H1 (cell line): ENCODE measurements around the gene PDRG1.

ENCODE experiments used
- BRCA1 ChIP-seq: IDR thresholded peaks from 2 replicates; pipeline ENCODE4 v1.6.1; 2012; ENCODE audit warnings: low read depth, low read length, improper control_type of control experiment
- CBX5 ChIP-seq: fragments of 300-800, 300-1000 bp; sonication (generic); IDR thresholded peaks from 2 replicates; pipeline ENCODE4 v1.7.1; 2016; ENCODE audit warnings: antibody characterized with exemption, low read length, low read depth
- EP300 ChIP-seq, 2 experiments: IDR thresholded peaks; 1 replicate in 1 of 2; 2 replicates in 1 of 2; pipeline ENCODE4 v1.6.1; 2011 to 2012; ENCODE audit warnings: low read depth in 2 of 2, low read length in 2 of 2, mild to moderate bottlenecking in 2 of 2, borderline replicate concordance in 1 of 2, inconsistent platforms in 1 of 2, moderate library complexity in 1 of 2
- HDAC6 ChIP-seq: IDR thresholded peaks from one replicate; pipeline ENCODE4 v1.7.1; 2012; ENCODE audit warnings: low read depth, mild to moderate bottlenecking, inconsistent platforms, low read length, moderate library complexity
- POLR2A ChIP-seq, 2 experiments: IDR thresholded peaks; 1 replicate in 1 of 2; 2 replicates in 1 of 2; pipeline ENCODE4 v1.6.1; 2011; ENCODE audit warnings: low read depth in 2 of 2, low read length in 2 of 2, mild to moderate bottlenecking in 2 of 2; ENCODE audit errors: control extremely low read depth in 1 of 2
- POLR2AphosphoS5 ChIP-seq: IDR thresholded peaks from 2 replicates; pipeline ENCODE4 v1.6.1; 2011; ENCODE audit warnings: low read depth, low read length
- RAD21 ChIP-seq, 2 experiments: IDR thresholded peaks in 1 of 2; conservative IDR thresholded peaks in 1 of 2; 2 replicates each; pipeline ENCODE4 v1.6.1; 2011; ENCODE audit warnings: low read depth in 2 of 2, low read length in 2 of 2, improper control_type of control experiment in 1 of 2, inconsistent platforms in 1 of 2, mild to moderate bottlenecking in 1 of 2, moderate library complexity in 1 of 2
- SIN3A ChIP-seq, 2 experiments: IDR thresholded peaks in 1 of 2; conservative IDR thresholded peaks in 1 of 2; 2 replicates each; pipeline ENCODE4 v1.6.1; 2011 to 2012; ENCODE audit warnings: low read length in 2 of 2, improper control_type of control experiment in 1 of 2, low read depth in 1 of 2, mild to moderate bottlenecking in 1 of 2
- SP1 ChIP-seq: IDR thresholded peaks from 2 replicates; pipeline ENCODE4 v1.6.1; 2011; ENCODE audit warnings: low read depth, low read length
- SRF ChIP-seq: IDR thresholded peaks from 2 replicates; pipeline ENCODE4 v1.6.1; 2011; ENCODE audit warnings: mild to moderate bottlenecking, low read depth, low read length, moderate library complexity
- TF ChIP-seq, protein P1 (sequence below), 3 experiments: IDR thresholded peaks; 1 replicate in 2 of 3; 2 replicates in 1 of 3; pipeline versions ENCODE4 v1.5.1 to v1.6.1; 2011; ENCODE audit warnings: low read length in 3 of 3, mild to moderate bottlenecking in 3 of 3, inconsistent platforms in 2 of 3, low read depth in 1 of 3, moderate library complexity in 1 of 3; ENCODE audit not compliant: insufficient read depth in 1 of 3; ENCODE audit errors: control extremely low read depth in 1 of 3
- TF ChIP-seq, protein P2 (sequence below): IDR thresholded peaks from 2 replicates; pipeline ENCODE4 v1.6.1; 2011; ENCODE audit warnings: low read depth, mild to moderate bottlenecking, low read length; ENCODE audit not compliant: insufficient read depth

DNA sequence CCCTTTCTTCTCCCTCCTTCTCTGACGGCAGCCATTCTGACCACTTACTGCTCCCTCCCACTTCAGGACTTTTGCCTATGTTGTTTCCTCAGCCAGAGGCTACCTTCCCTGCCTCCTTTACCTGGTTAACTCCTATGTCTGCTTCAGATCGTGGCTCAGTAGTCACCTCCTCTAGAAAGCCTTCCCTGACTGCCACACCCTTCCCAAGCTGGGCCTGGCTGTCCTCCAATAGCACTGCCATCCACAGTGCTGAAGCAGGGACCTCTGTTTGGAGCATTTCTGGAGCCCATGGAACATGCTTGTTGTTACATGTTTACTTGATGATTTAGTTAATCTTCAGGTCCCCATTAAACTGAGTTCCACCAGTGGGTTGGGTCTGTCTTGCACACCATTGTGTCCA lies 29.9 kb upstream of the PDRG1 start:
- no peak for TF ChIP-seq EP300 (IDR thresholded peaks at IDR 0.05; ENCODE audit: borderline replicate concordance in 1 of 2, low read depth in 2 of 2, low read length in 2 of 2)
- no peak for TF ChIP-seq POLR2A (IDR thresholded peaks at IDR 0.05; ENCODE audit: control extremely low read depth in 1 of 2, low read depth in 2 of 2, low read length in 2 of 2)
- no peak for TF ChIP-seq SRF
- TF ChIP-seq CBX5 = no peak
- TF ChIP-seq, protein P1, sequence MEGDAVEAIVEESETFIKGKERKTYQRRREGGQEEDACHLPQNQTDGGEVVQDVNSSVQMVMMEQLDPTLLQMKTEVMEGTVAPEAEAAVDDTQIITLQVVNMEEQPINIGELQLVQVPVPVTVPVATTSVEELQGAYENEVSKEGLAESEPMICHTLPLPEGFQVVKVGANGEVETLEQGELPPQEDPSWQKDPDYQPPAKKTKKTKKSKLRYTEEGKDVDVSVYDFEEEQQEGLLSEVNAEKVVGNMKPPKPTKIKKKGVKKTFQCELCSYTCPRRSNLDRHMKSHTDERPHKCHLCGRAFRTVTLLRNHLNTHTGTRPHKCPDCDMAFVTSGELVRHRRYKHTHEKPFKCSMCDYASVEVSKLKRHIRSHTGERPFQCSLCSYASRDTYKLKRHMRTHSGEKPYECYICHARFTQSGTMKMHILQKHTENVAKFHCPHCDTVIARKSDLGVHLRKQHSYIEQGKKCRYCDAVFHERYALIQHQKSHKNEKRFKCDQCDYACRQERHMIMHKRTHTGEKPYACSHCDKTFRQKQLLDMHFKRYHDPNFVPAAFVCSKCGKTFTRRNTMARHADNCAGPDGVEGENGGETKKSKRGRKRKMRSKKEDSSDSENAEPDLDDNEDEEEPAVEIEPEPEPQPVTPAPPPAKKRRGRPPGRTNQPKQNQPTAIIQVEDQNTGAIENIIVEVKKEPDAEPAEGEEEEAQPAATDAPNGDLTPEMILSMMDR (IDR thresholded peaks at IDR 0.05; ENCODE audit: control extremely low read depth in 1 of 3, insufficient read depth in 1 of 3, low read depth in 1 of 3, low read length in 3 of 3) = no peak
- TF ChIP-seq, protein P2, sequence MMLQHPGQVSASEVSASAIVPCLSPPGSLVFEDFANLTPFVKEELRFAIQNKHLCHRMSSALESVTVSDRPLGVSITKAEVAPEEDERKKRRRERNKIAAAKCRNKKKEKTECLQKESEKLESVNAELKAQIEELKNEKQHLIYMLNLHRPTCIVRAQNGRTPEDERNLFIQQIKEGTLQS = no peak
- TF ChIP-seq HDAC6 = no peak
- TF ChIP-seq BRCA1 = no peak
- no peak for TF ChIP-seq SIN3A (conservative IDR thresholded peaks at IDR 0.05 in 1 of 2, IDR thresholded peaks at IDR 0.05 in 1 of 2; ENCODE audit: low read depth in 1 of 2, low read length in 2 of 2)
- no peak for TF ChIP-seq POLR2AphosphoS5
- TF ChIP-seq SP1 = no peak
- no peak for TF ChIP-seq RAD21 (IDR thresholded peaks at IDR 0.05 in 1 of 2, conservative IDR thresholded peaks at IDR 0.05 in 1 of 2; ENCODE audit: low read depth in 2 of 2, low read length in 2 of 2)
